SK-N-SH (cell line): ENCODE results near the gene MTHFD2L. TPM values are rescaled to one million over a fixed set of nuclear protein-coding genes. Genes with fewer than 3 reads are reported as not detected.

Source experiments
- CTCF ChIA-PET: fragments of 300-600, 350-600 bp; formaldehyde crosslinking; extraction: SDS; loops from one replicate; lab custom pipeline; 2021; lab: Yijun Ruan, JAX
- POLR2A ChIA-PET: fragments of 350-600 bp; sonication (Branson Sonifier 250); formaldehyde crosslinking; extraction: SDS; loops from one replicate; lab custom pipeline; 2020; ENCODE audit warnings: antibody characterized with exemption, inconsistent platforms; lab: Yijun Ruan, JAX
- DNase-seq: peaks from one replicate; pipeline ENCODE4 v3.0.0; 2012
- H2AFZ ChIP-seq: fragments of 200-600 bp; sonication (generic); 2 replicates; pipeline ENCODE4 v1.8.1; 2016; ENCODE audit warnings: antibody characterized with exemption, mild to moderate bottlenecking, low read depth
- H3F3A ChIP-seq: fragments of 200-600 bp; sonication (generic); replicated peaks from 2 replicates; pipeline ENCODE3; 2016; ENCODE audit warnings: antibody characterized with exemption, mild to moderate bottlenecking; ENCODE audit not compliant: insufficient read depth
- H3K27ac ChIP-seq, 2 experiments: fragments of 200-500 bp in 1 of 2; fragments of 200-600 bp in 1 of 2; sonication (Bioruptor generic) in 1 of 2; sonication (generic), shearing (Covaris generic) in 1 of 2; 2 replicates each; pipeline versions ENCODE4 v1.5.1 to v1.6.1; 2014 to 2016; ENCODE audit warnings: low read depth in 2 of 2, inconsistent platforms in 1 of 2, low read length in 1 of 2, mild to moderate bottlenecking in 1 of 2, mixed read lengths in 1 of 2
- H3K27me3 ChIP-seq: fragments of 200-600 bp; sonication (generic), shearing (Covaris generic); 2 replicates; pipeline ENCODE4 v1.6.1; 2016; ENCODE audit warnings: mixed run types; ENCODE audit not compliant: insufficient read depth
- H3K36me3 ChIP-seq, 2 experiments: fragments of 200-500 bp in 1 of 2; fragments of 200-600 bp in 1 of 2; sonication (Bioruptor generic) in 1 of 2; sonication (generic) in 1 of 2; replicated peaks in 1 of 2; 2 replicates each; pipeline versions ENCODE3 to v1.5.1; 2014 to 2016; ENCODE audit warnings: low read length in 1 of 2, mild to moderate bottlenecking in 1 of 2; ENCODE audit not compliant: insufficient read depth in 2 of 2, control insufficient read depth in 1 of 2
- H3K4me1 ChIP-seq, 2 experiments: fragments of 200-500 bp in 1 of 2; fragments of 200-600 bp in 1 of 2; sonication (Bioruptor generic) in 1 of 2; sonication (generic), shearing (Covaris generic) in 1 of 2; 2 replicates each; pipeline versions ENCODE4 v1.5.1 to v1.6.1; 2014 to 2016; ENCODE audit warnings: low read depth in 1 of 2, low read length in 1 of 2, mixed run types in 1 of 2; ENCODE audit not compliant: insufficient read depth in 2 of 2, control insufficient read depth in 1 of 2
- H3K4me2 ChIP-seq: fragments of 200-600 bp; sonication (generic), shearing (Covaris generic); 2 replicates; pipeline ENCODE4 v1.6.1; 2017; ENCODE audit warnings: mixed run types
- H3K4me3 ChIP-seq, 2 experiments: fragments of 200-500 bp in 1 of 2; fragments of 200-600 bp in 1 of 2; sonication (Bioruptor generic) in 1 of 2; sonication (generic), shearing (Covaris generic) in 1 of 2; 2 replicates each; pipeline versions ENCODE4 v1.5.1 to v1.8.1; 2014 to 2016; ENCODE audit warnings: low read depth in 2 of 2, inconsistent platforms in 1 of 2, low read length in 1 of 2, mild to moderate bottlenecking in 1 of 2, mixed read lengths in 1 of 2, moderate library complexity in 1 of 2
- H3K79me2 ChIP-seq: fragments of 200-600 bp; sonication (generic); 2 replicates; pipeline ENCODE4 v1.8.1; 2017; ENCODE audit warnings: mild to moderate bottlenecking; ENCODE audit not compliant: insufficient read depth
- H3K9ac ChIP-seq: fragments of 200-600 bp; sonication (generic); 2 replicates; pipeline ENCODE4 v1.6.1; 2017; ENCODE audit warnings: mixed run types
- H3K9me2 ChIP-seq: fragments of 200-600 bp; sonication (generic); 2 replicates; pipeline ENCODE4 v1.6.1; 2017; ENCODE audit warnings: mixed run types
- H3K9me3 ChIP-seq: fragments of 200-600 bp; sonication (generic); 2 replicates; pipeline ENCODE4 v1.6.1; 2017; ENCODE audit warnings: mixed run types, mild to moderate bottlenecking, moderate library complexity
- H4K20me1 ChIP-seq: fragments of 200-600 bp; sonication (generic); 2 replicates; pipeline ENCODE4 v1.6.1; 2017; ENCODE audit warnings: mild to moderate bottlenecking, mixed run types; ENCODE audit not compliant: insufficient read depth
- CHD2 ChIP-seq: fragments of 150-350 bp; IDR thresholded peaks from 2 replicates; pipeline ENCODE4 v1.6.1; 2018; ENCODE audit warnings: low read length; ENCODE audit not compliant: partially characterized antibody
- ELF1 ChIP-seq: IDR thresholded peaks from 2 replicates; pipeline ENCODE4 v1.4.0; 2012
- EP300 ChIP-seq, 2 experiments: IDR thresholded peaks; 2 replicates each; pipeline versions ENCODE4 v1.4.0 to v1.6.1; 2012; ENCODE audit warnings: borderline replicate concordance in 1 of 2, low read depth in 1 of 2, low read length in 1 of 2
- FOSL2 ChIP-seq: IDR thresholded peaks from 2 replicates; pipeline ENCODE4 v1.4.0; 2012; ENCODE audit warnings: low read depth, mild to moderate bottlenecking, moderate library complexity, borderline replicate concordance
- FOXM1 ChIP-seq: IDR thresholded peaks from 2 replicates; pipeline ENCODE4 v1.4.0; 2012; ENCODE audit warnings: low read depth, mild to moderate bottlenecking
- GABPA ChIP-seq: IDR thresholded peaks from 2 replicates; pipeline ENCODE4 v1.4.0; 2012; ENCODE audit warnings: low read depth, mild to moderate bottlenecking
- GATA2 ChIP-seq: sonication (generic); formaldehyde crosslinking; IDR thresholded peaks from 2 replicates; pipeline ENCODE4 v1.5.0; 2020; ENCODE audit warnings: mild to moderate bottlenecking, missing genetic modification reagents
- JUND ChIP-seq: IDR thresholded peaks from 2 replicates; pipeline ENCODE4 v1.4.0; 2012
- MEF2A ChIP-seq: IDR thresholded peaks from 2 replicates; pipeline ENCODE4 v1.4.0; 2012; ENCODE audit warnings: low read depth, borderline replicate concordance
- MXI1 ChIP-seq: IDR thresholded peaks from 2 replicates; pipeline ENCODE4 v1.6.1; 2012; ENCODE audit warnings: mild to moderate bottlenecking, low read depth, low read length, improper control_type of control experiment
- NFIC ChIP-seq: IDR thresholded peaks from 2 replicates; pipeline ENCODE4 v1.4.0; 2012; ENCODE audit warnings: borderline replicate concordance
- PBX3 ChIP-seq: IDR thresholded peaks from 2 replicates; pipeline ENCODE4; 2012
- POLR2AphosphoS5 ChIP-seq: IDR thresholded peaks from 2 replicates; pipeline ENCODE4 v1.6.1; 2012; ENCODE audit warnings: low read depth, low read length
- REST ChIP-seq: IDR thresholded peaks from 2 replicates; pipeline ENCODE4 v1.6.1; 2012; ENCODE audit warnings: mild to moderate bottlenecking, low read depth, low read length, moderate library complexity
- RXRA ChIP-seq: IDR thresholded peaks from 2 replicates; pipeline ENCODE4 v1.4.0; 2012; ENCODE audit warnings: low read depth, mild to moderate bottlenecking, borderline replicate concordance
- SMC3 ChIP-seq: IDR thresholded peaks from 2 replicates; pipeline ENCODE4 v1.6.1; 2012; ENCODE audit warnings: low read depth, low read length, improper control_type of control experiment
- TAF1 ChIP-seq: IDR thresholded peaks from 2 replicates; pipeline ENCODE4 v1.6.1; 2012; ENCODE audit warnings: low read depth, mild to moderate bottlenecking, low read length, moderate library complexity, borderline replicate concordance
- TEAD4 ChIP-seq: IDR thresholded peaks from 2 replicates; pipeline ENCODE4 v1.4.0; 2012; ENCODE audit warnings: mild to moderate bottlenecking, borderline replicate concordance; ENCODE audit not compliant: insufficient read depth
- YY1 ChIP-seq: IDR thresholded peaks from 2 replicates; pipeline ENCODE4 v1.4.0; 2012; ENCODE audit warnings: low read depth, mild to moderate bottlenecking
- ZBTB33 ChIP-seq: IDR thresholded peaks from 2 replicates; pipeline ENCODE4 v1.4.0; 2012; ENCODE audit warnings: low read depth, borderline replicate concordance
- WGBS: methylation state at CpG from one replicate; pipeline ENCODE4 v1.1.6; 2017; ENCODE audit warnings: low lambda C conversion rate; 5-methylcytosine and 5-hydroxymethylcytosine counted together
- polyA plus RNA-seq, 3 experiments: library from polyadenylated mRNA; depleted of rRNA; stranded (reverse); fragments of >200 nt; gene quantifications; 2 replicates each; pipeline ENCODE4 v1.2.3, GENCODE V29; 2012

Gene MTHFD2L
- polyA plus RNA-seq, 1 of the 3 experiments (the other 2 are of a cell fraction): 4.8 TPM

- no peaks in the 10 kb centered on the region for H3K9me3 ChIP-seq
- no peak overlapping the region for H2AFZ ChIP-seq
- no peak overlapping the region for H3K9ac ChIP-seq
- no peaks in the 10 kb centered on the region for H3K36me3 ChIP-seq
- no peak for DNase-seq
- H3K4me2 ChIP-seq: no peak overlapping the region
- H3K79me2 ChIP-seq: no peaks in the 10 kb centered on the region
- H4K20me1 ChIP-seq: peaks cover 7% of the 10 kb centered on the region; the same call in 1 of the 2 replicates
- 0 out of 4 replicates have a peak, but pooled peaks cover 0 to 3% of the 10 kb centered on the region in 2 experiments for H3K4me1 ChIP-seq
- WGBS: 81% methylated on average over 3 of the region's 3 CpGs
- TF ChIP-seq CHD2 (no peak), ELF1 (no peak), REST (no peak)
- ChIA-PET CTCF (interaction anchor here (0.6 to 1.1 kb wide), 2 partner anchors 52 to 396 kb away, joined by 3 read pairs; no protein-coding TSS in a partner anchor), POLR2A (no interaction called here)
- no peak overlapping the region for H3K4me3 ChIP-seq
- peaks cover 15% of the 10 kb centered on the region for H3F3A ChIP-seq
- no peaks in the 10 kb centered on the region for H3K27me3 ChIP-seq
- no peak overlapping the region for H3K27ac ChIP-seq
- no peaks in the 10 kb centered on the region for H3K9me2 ChIP-seq
These were observed 121.8 kb downstream of the MTHFD2L start for GRCh38 chr4:74279716-74280115.

GRCh38 chr4:74282926-74283325, 125.0 kb downstream of the MTHFD2L start:
- H3K27ac ChIP-seq: peak overlapping the region in 1 of 2 experiments; percentile 77; a peak in 2 of 4 replicates
- H3K36me3 ChIP-seq: no peaks in the 10 kb centered on the region
- H3K9me3 ChIP-seq: no peaks in the 10 kb centered on the region
- no peak overlapping the region for H2AFZ ChIP-seq
- no peak overlapping the region for H3K9ac ChIP-seq
- POLR2A ChIA-PET: no interaction called here
- no peak overlapping the region for H3K4me3 ChIP-seq
- no peaks in the 10 kb centered on the region for H3K79me2 ChIP-seq
- no peak overlapping the region for H3K4me2 ChIP-seq
- no peak for DNase-seq
- H3F3A ChIP-seq: peaks cover 16% of the 10 kb centered on the region
- CTCF ChIA-PET: no interaction called here
- peaks cover 7% of the 10 kb centered on the region; the same call in 1 of the 2 replicates for H4K20me1 ChIP-seq
- no peaks in the 10 kb centered on the region for H3K27me3 ChIP-seq
- no peaks in the 10 kb centered on the region for H3K9me2 ChIP-seq
- 0 out of 4 replicates have a peak, but pooled peaks cover 0 to 3% of the 10 kb centered on the region in 2 experiments for H3K4me1 ChIP-seq
- no peak for TF ChIP-seq GABPA
- no peak for TF ChIP-seq POLR2AphosphoS5
- TF ChIP-seq FOXM1: no peak
- TF ChIP-seq JUND: no peak
- no peak for TF ChIP-seq FOSL2
- no peak for TF ChIP-seq MEF2A
- no peak for TF ChIP-seq EP300 (IDR thresholded peaks at IDR 0.05; ENCODE audit: borderline replicate concordance in 1 of 2, low read depth in 1 of 2, low read length in 1 of 2)
- no peak for TF ChIP-seq MXI1
- no peak for TF ChIP-seq TEAD4
- TF ChIP-seq SMC3: no peak
- TF ChIP-seq GATA2 (CRISPR knock-in tag): no peak
- TF ChIP-seq RXRA: no peak
- no peak for TF ChIP-seq TAF1
- no peak for TF ChIP-seq ELF1
- TF ChIP-seq NFIC: no peak
- no peak for TF ChIP-seq YY1
- no peak for TF ChIP-seq PBX3
- TF ChIP-seq ZBTB33: no peak
